Measurements from ENCODE around the gene DNAJB9.
"Not testable (repeated sequence)": the region's sequence is repeated elsewhere in the genome, so short reads cannot be mapped to it uniquely, and the experiment has no call there.

Gene DNAJB9

DNA sequence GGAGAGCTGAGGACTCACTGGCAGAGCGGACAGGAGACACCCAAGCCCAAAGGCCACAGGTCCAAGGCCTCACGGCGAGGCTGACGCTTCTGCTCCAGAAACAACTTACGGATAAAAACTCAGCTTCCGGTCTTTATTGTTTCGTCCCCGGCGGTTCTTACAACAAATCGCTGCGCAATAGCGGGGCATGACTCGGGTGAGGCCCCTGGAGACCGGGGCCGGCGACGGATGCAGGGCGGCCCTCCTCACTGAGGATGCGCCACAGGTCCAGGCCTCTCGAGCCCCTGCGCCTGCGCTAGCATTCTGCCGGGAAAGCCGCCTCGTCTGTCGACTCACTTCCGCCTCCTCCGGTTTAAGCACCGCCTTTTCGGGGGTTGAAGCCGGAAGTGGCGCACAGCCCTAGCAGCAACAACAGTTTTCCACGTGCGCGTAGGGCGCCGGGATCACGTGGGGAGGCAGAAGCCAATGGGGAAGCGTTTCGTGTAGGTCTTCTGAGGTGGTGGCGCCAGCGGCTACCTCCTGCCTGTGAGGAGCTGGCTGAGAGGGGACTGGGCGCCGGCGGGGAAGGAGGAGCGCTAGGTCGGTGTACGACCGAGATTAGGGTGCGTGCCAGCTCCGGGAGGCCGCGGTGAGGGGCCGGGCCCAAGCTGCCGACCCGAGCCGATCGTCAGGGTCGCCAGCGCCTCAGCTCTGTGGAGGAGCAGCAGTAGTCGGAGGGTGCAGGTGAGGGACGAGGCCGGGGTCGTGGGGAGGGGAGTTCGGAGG lies at the start of gene DNAJB9, which contains the start of gene THAP5:
DNAJB9 (plus strand) TSS at position 494 of the 765 bp plus-strand sequence. CDS start 1,853 bp downstream, outside the sequence.
THAP5 (minus strand) TSS at position 326 of the 765 bp plus-strand sequence; CDS start at position 189, 137 bp downstream.
- peak; percentile 98 for FAIRE-seq

DNA sequence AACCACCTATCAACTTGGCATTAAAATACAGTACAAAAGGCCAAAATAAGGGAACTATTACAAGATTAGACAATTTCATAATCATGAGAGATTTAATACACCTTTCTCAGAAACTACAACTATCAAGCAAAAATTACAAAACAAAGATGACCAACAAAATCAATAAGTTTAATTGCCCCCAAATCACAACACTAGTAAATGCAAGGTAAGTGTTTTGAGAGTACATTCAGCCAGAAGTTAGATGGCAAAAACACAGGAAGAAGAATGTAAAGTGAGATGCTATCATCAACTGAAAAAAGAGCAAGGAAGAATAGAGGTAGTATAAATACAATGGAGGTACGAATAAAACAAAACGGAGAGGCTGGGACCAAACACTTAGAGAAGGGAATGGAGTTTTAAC lies 46.9 kb upstream of the DNAJB9 start:
- FAIRE-seq, result no peak

DNA sequence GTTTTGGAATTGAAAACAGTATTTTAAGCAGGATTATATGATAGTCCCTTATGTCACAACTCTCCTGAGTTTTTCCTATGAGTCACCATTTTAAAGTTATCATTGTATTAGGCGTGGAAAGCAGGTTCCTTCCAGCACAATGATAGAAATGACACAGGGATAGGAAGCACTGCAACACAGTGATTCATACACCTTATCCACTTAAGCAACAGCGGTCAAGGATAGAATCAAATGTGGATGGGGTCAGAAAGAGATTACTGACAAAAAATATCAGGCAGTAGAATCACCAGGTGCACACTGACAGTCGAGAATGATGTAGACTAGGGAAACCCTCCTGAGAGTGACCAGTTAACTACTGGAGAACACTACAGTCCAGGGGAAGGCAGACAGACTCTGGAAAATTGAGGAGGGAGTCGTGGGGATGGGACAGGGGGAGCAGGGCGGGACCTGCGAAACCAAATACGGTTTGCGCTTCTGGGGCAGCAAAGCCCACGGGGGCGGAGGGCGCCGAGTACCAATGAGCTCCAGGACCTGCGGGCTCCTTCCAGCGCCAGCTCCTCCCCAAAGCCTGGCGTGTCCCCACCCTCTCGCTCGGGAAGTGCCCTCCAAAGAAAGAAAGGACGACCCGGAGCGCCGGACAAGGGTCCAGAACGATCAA lies 44.2 kb upstream of the DNAJB9 start:
- peak; percentile 23 for FAIRE-seq

DNA sequence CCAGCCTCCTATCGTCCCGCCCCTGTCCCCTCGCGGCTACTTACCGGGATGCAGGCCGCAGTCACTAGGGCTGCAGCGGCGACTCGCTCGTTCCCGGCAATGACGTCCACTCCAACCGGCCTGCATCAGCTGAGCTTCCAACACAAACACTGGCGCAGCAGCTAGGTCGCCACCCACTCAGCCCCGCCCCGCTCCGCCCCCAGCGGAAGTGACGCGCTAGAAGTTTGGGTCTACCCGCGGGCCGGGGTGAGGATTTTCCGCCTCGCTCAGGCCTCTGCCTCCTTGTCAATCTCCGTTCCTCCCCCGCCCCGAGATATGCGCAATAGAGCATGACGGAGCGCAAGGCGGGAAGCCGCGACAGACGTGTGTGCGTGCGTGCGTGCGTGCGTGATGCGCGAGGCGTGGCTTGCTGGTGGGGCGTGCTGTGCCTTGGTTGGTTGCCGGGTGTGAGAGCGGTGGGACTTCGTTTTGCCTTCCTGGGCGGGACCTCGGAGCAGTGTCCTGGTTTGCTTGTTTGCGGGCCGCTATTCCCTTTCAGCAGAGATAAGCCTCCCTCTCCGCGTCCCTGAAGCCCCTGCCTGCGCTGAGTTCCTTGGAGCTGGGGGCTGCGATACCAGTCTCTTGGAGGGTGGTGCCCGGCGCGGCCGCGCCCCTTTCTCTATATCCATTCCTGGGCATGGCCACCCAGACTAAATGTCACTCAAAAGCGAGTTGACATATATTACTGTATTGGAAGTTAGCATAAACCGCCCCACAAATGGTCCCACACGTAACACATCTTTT lies 43.5 kb upstream of the DNAJB9 start, which contains the start of gene PNPLA8:
PNPLA8 (minus strand) TSS at position 151 of the 783 bp plus-strand sequence. CDS start 10,644 bp downstream, outside the sequence.
- peak; percentile 99 for FAIRE-seq

DNA sequence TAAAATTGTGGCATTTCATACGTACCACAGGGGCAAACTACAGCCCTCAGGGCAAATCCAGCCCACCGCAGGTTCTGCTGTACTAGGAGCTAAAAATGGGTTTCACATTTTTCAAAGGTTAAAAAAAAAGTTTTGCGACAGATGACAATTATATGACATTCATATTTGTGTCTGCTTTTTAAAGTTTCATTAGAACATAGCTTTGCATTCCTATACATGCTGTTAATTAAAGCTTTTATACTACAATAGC lies 43.0 kb upstream of the DNAJB9 start:
- no peak for FAIRE-seq

DNA sequence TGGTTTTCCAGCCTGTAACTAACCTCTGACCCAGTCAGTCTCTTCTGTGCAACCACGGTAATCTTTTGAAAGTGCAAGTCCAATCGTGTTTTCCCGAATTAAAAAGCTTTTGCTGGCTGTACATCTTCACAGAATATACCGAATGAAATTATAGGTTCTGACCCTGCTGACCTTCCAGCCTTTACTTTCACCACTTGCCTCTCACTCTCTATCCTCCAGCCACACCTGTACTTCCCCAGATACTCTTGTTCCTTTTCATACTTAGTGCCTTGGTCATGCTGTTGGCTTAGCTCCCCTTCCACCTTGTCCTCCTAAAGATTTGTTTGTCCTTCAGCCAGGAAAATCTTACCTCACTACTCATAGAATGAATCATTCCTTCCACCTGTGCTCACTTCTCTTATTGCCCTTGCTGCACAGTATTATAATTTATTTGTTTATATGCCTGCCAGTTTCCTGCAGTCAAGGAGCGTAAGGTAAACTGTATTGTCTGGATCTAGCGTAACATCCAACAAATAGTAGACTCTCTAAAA lies 41.4 kb upstream of the DNAJB9 start:
- no peak for FAIRE-seq

DNA sequence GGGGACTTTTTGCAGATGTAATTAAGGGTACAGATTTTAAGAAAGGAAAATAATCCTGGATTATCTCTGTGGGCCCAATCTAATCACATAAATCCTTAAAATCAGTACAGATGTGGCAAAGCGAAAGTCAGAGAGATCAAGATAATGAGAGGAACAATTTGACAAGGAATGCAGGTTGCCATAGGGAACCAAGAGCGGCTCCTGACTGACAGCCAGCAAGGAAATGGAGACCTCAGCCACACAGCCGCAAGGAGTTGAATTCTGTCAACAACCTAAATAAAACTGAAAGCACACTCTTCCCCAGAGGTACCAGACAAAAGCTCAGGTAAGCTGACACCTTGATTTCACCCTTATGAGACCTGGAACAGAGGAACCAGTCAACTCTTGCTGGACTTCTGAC lies 40.3 kb upstream of the DNAJB9 start:
- no peak for FAIRE-seq

DNA sequence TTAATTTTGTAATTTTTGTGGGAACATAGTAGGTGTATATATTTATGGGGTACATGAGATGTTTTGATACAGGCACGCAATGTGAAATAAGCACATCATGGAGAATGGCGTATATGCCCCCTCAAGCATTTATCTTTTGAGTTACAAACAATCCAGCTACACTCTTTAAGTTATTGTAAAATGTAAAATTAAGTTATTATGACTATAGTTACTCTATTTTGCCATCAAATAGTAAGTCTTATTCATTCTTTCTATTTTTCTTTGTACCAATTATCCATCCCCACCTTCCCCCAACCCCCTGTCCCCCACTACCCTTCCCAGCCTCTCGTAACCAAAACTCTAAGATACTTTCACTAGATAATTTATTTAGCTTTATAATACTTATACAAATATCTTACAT lies 36.0 kb upstream of the DNAJB9 start:
- FAIRE-seq, result no peak

DNA sequence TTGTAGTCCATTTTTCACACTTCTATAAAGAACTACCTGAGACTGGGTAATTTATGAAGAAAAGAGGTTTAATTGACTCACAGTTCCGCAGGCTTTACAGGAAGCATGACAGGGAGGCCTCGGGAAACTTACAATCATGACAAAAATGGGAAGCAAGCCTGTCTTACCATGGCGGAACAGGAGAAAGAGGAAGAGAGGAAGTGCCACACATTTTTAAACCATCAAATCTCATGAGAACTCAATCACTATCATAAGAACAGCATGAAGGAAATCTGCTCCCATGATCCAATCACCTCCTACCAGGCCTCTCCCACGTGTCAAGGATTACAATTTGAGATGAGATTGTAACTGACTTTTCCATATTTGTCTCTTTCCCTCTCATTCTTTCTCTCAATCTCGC lies 34.4 kb upstream of the DNAJB9 start:
- no peak for FAIRE-seq

DNA sequence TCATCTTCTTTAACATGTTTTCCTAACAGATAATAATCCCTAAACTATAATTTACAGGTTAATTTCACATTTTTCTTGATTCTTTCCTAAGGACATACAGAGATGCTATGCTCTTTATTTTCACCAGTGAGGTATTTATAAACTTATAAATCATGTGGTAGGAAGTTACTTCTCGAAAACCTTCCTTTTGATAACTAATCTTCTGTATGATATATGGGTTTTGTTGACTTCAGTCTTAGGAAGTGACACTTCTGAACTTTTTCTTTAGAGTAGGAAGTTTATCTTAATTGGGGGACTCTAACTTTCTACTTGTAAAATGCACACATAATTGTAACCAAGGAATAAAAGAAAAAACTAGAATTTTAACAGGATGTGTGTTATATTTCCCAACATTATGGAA lies 33.9 kb upstream of the DNAJB9 start:
- no peak for FAIRE-seq

DNA sequence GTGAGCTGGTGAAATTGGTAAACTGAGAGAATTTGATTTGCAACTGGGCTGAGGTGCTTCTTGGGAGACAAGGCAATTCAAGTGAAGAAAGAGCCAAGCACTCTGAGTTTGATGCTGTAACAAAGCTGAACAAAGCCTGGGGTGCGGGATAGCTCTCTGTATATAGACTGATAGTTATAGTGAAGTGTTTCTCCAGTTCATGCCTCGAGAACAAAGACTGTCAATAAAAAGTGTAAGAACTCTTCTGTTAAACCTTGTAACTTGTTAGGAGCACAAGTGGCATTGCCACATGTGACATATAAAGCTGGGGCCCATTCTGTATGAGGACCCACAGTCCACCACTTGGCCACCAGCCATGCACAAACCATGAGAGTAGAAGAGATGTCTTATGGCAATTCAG lies 32.4 kb upstream of the DNAJB9 start:
- FAIRE-seq, result no peak

DNA sequence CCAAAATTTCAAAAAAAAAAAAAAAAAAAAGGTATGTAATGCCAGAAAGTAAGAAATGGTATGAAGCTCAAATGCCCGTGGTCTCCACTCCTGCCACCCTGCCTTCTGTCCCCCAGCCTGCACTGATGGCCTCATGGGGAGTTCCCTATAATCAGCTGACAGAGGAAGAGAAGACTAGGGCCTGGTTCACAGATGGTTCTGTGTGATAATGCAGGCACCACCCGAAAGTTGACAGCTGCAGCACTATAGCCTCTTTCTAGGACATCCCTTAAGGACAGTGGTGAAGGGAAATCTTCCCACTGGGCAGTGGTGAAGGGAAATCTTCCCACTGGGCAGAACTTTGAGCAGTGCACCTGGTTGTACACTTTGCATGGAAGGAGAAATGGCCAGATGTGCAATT lies 31.4 kb upstream of the DNAJB9 start:
- not testable (repeated sequence) for FAIRE-seq

DNA sequence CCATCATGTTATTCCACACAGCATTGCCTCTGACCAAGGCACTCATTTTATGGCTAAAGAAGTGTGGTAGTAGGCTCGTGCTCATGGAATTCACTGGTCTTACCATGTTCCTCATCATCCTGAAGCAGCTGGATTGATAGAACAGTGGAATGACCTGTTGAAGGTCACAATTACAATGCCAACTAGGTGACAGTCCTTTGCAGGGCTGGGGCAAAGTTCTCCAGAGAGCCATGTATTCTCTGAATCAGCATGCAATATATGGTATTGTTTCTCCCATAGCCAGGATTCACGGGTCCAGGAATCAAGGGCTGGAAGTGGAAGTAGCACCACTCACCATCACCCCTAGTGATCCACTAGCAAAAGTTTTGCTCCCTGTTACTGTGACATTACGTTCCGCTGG lies 31.0 kb upstream of the DNAJB9 start:
- not testable (repeated sequence) for FAIRE-seq

DNA sequence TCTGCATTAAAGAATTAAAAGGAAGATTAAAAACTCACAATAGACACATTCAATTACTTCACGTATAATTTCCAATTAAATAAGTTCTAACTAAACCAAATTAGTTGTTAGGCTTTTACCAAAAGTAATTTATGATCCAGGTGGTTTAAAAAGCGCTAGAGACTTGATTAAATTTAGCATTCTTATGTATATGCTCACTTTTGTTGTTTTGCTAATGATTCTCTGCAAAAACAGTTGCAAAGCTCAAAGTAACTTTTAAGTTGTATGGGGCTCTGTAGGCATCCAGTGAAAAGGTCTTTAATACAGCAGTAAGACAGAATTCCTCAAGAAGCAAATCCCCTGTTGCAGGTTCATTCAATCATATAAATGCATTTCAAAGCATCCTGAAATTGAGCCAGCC lies 28.2 kb upstream of the DNAJB9 start:
- peak; percentile 48 for FAIRE-seq

DNA sequence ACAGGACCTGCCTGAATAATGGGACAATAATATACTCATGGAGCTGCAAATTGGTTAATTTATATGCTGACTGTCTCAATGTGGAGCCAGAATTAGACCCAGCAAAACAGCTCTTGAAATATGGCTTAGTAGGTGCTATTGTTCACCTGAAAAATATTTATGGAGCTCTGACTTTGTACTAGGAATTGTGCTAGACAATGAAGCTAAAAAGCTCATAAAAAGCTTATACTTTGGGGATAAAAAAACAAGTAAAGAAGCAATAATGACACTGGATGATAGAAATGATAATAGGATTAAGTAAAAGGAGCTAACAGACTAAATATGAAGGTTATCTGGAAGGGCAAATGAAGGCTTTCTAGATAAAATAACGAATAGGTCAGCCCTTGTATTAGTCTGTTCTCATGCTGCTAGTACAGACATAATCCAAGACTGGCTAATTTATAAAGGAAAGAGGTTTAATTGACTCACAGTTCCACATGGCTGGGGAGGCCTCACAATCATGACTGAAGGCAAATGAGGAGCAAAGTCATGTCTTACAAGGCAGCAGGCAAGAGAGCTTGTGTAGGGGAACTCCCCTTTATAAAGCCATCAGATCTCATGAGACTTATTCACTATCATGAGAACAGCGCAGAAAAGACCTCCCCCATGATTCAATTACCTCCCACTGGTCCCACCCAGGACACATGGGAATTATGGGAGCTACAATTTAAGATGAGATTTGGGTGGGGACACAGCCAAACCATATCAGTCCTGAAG lies 21.4 kb upstream of the DNAJB9 start:
- FAIRE-seq, result not testable (repeated sequence)

DNA sequence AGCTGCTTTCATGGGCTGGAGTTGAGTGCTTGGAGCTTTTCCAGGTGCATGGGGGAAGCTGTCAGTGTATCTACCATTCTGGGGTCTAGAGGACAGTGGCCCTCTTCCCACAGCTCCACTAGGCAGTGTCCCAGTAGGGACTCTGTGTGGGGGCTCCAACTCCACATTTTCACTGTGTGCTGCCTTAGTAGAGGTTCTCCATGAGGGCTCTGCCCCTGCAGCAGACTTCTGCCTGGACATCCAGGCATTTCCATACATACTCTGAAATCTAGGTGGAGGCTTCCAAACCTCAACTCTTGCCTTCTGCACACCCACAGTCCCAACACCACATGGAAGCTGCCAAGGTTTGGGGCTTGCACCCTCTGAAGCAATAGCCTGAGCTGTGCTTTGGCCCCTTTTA lies 13.0 kb upstream of the DNAJB9 start:
- not testable (repeated sequence) for FAIRE-seq

DNA sequence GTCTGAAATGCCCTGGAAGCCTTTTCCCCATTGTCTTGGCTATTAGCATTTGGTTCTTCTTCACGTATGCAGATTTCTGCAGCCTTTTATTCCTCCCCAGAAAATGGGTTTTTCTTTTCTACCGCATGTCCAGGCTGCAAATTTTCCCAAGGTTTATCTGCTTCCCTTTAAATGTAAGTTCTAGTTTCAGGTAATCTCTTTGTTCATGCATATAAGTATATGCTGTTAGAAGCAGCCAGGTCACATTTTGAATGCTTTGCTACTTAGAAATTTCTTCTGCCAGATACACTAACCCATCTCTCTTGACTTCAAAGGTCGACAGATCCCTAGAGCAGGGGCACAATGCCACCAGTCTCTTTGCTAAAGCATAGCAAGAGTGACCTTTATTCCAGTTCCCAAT lies 12.5 kb upstream of the DNAJB9 start:
- no peak for FAIRE-seq

DNA sequence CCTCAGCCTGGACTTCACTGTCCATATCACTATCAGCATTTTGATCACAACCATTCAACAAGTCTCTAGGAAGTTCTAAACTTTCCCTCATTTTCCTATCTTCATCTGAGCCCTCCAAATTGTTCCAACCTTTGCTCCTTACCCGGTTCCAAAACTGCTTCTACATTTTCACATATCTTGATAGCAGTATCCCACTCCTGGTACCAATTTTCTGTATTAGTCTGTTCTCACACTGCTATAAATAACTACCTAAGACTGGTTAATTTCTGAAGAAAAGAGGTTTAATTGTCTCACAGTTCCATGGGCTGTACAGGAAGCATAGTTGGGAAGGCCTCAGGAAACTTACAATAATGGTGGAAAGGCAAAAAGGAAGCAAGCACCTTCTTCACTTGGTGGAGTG lies 12.1 kb upstream of the DNAJB9 start:
- FAIRE-seq, result no peak

DNA sequence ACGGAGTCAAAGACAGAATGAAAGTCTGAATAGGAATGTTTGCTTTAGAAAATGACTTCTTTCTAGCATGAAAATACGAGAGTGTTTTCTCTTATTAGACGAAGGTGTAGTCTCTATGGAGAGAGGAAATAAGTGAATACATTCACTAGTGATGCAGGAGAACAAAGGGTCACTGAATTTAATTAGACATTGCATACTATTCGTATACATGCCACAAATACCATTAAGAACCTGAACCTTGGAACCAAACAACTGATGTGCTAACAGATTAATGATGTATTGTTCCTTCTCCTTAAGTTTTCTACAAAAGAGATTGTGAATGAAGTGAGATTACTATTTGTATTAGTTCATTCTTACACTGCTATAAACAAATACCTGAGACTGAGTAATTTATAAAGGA lies 10.4 kb upstream of the DNAJB9 start:
- FAIRE-seq, result no peak

DNA sequence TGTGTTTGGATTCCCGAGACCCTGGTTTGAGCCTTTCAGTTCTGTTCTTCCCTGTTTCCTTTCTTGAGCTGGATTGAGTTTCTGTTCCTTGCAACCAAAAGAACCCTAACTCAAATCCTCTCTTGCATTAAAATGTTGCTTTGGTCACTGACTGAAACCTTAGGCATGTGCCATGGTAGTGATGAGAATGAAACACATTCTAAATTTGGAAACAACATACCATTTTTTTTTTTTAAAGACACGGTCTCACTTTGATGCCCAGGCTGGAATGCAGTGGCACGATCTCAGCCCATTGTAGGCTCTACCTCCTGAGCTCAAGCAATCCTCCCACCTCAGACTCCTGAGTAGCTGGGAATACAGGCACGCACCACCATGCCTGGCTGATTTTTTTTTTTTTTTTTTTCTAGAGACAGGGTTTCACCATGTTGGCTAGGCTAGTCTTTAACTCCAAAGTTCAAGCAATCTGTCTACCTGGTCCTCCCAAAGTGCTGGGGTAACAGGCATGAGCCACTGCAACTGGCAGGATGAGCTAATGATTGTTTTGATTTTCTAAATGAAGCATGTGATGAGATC lies 8.5 kb upstream of the DNAJB9 start:
- FAIRE-seq, result no peak

DNA sequence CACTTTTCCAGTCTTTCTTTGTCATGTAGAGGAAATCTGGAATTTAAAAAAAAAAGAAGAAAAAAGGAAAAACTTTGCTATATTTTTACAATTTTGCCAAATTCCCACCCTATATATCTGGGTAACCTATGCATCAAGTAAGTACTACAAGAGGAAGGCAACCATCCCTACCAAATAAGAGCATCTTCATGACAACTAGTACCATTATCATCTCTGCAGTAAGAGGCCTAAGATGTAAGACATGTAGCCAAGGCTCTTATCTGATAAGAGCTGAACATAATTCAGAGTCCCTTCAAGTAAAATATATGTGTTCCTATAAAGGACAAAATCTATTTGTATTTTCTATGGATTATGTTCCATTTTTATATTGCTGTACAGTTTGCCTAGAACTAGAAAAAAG lies 3.7 kb upstream of the DNAJB9 start:
- no peak for FAIRE-seq

DNA sequence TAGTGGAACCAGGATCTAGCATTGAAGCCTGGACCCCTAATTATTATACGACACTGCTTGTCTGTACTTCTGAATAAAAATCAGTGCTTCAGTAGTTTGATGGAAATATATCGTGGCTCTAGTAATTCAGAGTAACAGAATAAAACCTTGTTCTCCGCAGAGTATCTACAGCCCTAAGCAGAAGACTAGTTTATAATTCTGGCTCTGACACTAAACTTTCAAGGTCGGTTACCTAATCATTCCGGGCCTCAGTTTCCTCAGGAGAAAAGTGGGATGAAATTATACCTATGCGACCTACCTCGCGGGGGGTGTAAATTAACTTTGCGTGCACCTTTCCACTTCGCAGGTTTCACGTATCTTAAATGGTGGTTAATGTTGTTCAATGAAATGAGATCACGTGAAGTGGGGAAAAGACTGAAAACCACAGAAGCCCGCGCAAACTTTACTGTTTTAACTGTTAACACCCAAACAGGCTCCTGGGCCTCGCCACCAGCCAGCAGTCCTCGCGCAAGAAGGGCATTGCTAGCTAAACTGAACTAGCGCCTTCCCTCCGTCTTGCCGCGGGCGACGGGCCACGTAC lies 783 bp upstream of the DNAJB9 start:
- FAIRE-seq, result no peak

All from A204.1 (cell line).